ENCODE results near the gene SAMD4B. TPM values are rescaled to one million over a fixed set of nuclear protein-coding genes. Genes with fewer than 3 reads are reported as not detected.
A peak's percentile ranks its signal among the peaks of the same experiment; 100 is the strongest.

The SAMD4B gene
- total RNA-seq, 3 donors from 2014 or later (not counting 1 experiment from before 2014, with no cell fraction given) = 67.8 to 80.8 (median 78.9) TPM

DNA sequence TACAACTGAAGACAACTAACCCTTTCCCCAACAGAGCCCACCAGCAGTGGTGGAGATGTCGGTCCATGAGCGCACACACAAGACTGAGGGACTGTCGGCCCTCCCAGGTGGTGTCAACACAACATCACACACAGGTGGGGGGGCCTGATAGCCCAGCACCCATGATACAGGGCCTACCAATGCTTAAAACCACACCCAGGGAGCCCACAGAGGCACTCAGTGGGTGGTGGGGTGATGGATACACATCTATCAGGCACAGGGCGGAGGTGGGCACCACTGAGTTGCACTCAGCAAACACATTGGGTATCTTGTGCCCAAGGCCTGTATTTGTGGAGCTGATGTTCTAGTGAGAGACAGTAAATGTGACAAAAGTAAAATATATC is 57.4 kb downstream of the SAMD4B start:
- intact Hi-C loops (cut with micrococcal nuclease) = loop anchor here (5.0 kb wide), 1 partner anchor 83 kb away; the partner anchor contains the start of gene TIMM50
- no peak overlapping the region for H3K4me3 ChIP-seq (ENCODE audit: low read length)
- TF ChIP-seq, protein P1, sequence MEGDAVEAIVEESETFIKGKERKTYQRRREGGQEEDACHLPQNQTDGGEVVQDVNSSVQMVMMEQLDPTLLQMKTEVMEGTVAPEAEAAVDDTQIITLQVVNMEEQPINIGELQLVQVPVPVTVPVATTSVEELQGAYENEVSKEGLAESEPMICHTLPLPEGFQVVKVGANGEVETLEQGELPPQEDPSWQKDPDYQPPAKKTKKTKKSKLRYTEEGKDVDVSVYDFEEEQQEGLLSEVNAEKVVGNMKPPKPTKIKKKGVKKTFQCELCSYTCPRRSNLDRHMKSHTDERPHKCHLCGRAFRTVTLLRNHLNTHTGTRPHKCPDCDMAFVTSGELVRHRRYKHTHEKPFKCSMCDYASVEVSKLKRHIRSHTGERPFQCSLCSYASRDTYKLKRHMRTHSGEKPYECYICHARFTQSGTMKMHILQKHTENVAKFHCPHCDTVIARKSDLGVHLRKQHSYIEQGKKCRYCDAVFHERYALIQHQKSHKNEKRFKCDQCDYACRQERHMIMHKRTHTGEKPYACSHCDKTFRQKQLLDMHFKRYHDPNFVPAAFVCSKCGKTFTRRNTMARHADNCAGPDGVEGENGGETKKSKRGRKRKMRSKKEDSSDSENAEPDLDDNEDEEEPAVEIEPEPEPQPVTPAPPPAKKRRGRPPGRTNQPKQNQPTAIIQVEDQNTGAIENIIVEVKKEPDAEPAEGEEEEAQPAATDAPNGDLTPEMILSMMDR (IDR thresholded peaks at IDR 0.05) = no peak
- Mint-ChIP-seq H3K36me3 (no peaks in the 10 kb centered on the region), H3K27me3 (ENCODE audit: low read depth in 2 of 2) (no peaks in the 10 kb centered on the region), H3K4me1 (peaks cover 52 to 65% of the 10 kb centered on the region in 2 donors), H3K27ac (peak overlapping the region; percentile 96 to 97), H3K4me3 (peak overlapping the region; percentile 25), H3K9me3 (no peaks in the 10 kb centered on the region)
- DNase-seq (no peak), ATAC-seq (no peak)
- H3K9me3 ChIP-seq (ENCODE audit: control insufficient read depth, insufficient read depth, low read length) = no peaks in the 10 kb centered on the region
- 94% methylated on average over 4 of the region's 4 CpGs for WGBS (ENCODE audit: insufficient coverage)
- peaks cover 17% of the 10 kb centered on the region for H3K36me3 ChIP-seq (ENCODE audit: control insufficient read depth, insufficient read depth, low read length)
- H3K27ac ChIP-seq (ENCODE audit: low read length) = peak overlapping the region; percentile 54
- no peaks in the 10 kb centered on the region for H3K27me3 ChIP-seq (ENCODE audit: control insufficient read depth, insufficient read depth, low read length)
- peaks cover 76% of the 10 kb centered on the region for H3K4me1 ChIP-seq (ENCODE audit: control insufficient read depth, insufficient read depth, low read length)

DNA sequence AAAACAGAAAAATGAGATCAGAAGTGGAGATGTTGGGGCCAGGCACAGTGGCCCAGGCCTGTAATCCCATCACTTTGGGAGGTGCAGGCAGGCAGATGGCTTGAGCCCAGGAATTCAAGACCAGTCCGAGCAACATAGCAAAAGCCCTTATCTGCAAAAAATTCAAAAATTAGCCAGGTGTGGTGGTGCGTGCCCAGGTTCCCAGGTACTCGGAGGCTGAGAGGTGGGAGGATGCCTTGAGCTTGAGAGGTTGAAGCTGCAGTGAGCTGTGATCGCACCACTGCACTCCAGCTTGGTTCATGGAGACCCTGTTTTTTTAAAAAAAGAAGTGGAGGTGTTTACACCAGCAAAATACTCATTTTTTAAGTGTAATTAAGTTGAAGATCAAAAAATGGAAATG is 57.8 kb downstream of the SAMD4B start:
- DNase-seq = no peak
- peak overlapping the region; percentile 54 for H3K27ac ChIP-seq (ENCODE audit: low read length)

DNA sequence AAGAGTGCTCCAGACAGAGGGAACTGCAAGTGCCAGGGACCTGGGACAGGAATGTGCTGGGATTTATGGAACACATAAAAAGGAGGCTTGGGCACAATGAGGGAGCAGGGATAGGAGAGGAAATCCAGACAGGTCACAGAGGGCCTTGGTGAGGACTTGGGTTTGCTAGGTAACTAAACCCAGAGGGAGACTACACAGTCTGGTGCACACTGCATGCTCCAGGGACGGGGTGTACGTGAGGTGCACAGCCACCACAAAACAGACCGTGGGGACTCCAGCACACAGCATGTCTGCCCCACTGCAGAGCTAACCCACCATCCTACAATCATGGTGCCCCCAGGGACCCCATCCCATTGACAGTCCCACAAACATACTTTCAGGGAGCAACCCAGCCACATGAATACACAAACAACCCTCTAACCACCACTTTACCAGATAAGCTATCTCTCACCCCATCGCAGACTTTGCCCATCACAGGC is 58.9 kb downstream of the SAMD4B start:
- TF ChIP-seq, protein P1 (IDR thresholded peaks at IDR 0.05) = no peak
- WGBS (ENCODE audit: insufficient coverage) = 5% methylated on average over 4 of the region's 4 CpGs
- H3K9me3 ChIP-seq (ENCODE audit: control insufficient read depth, insufficient read depth, low read length) = no peaks in the 10 kb centered on the region
- H3K27ac ChIP-seq (ENCODE audit: low read length) = peak overlapping the region; percentile 95
- Mint-ChIP-seq H3K9me3 (no peaks in the 10 kb centered on the region), H3K27me3 (ENCODE audit: low read depth in 2 of 2) (no peaks in the 10 kb centered on the region), H3K4me3 (peak overlapping the region; percentile 94), H3K36me3 (no peaks in the 10 kb centered on the region), H3K27ac (peak overlapping the region; percentile 96 to 97), H3K4me1 (peaks cover 54 to 73% of the 10 kb centered on the region in 2 donors)
- ATAC-seq (peak in 1 of 3 donors; percentile 2), DNase-seq (no peak)
- no peaks in the 10 kb centered on the region for H3K27me3 ChIP-seq (ENCODE audit: control insufficient read depth, insufficient read depth, low read length)
- peaks cover 8% of the 10 kb centered on the region for H3K36me3 ChIP-seq (ENCODE audit: control insufficient read depth, insufficient read depth, low read length)
- H3K4me3 ChIP-seq (ENCODE audit: low read length) = no peak overlapping the region
- H3K4me1 ChIP-seq (ENCODE audit: control insufficient read depth, insufficient read depth, low read length) = peaks cover 90% of the 10 kb centered on the region
- intact Hi-C loops (cut with micrococcal nuclease) = loop anchor here (1.0 kb wide), 1 partner anchor 11 kb away; the partner anchor contains the start of gene PLEKHG2

More for the DNA sequence above, 57.8 kb downstream of the SAMD4B start:
- no peak overlapping the region for H3K4me3 ChIP-seq (ENCODE audit: low read length)
- Mint-ChIP-seq H3K9me3 (no peaks in the 10 kb centered on the region), H3K4me1 (peaks cover 52 to 67% of the 10 kb centered on the region in 2 donors), H3K27me3 (ENCODE audit: low read depth in 2 of 2) (no peaks in the 10 kb centered on the region), H3K36me3 (no peaks in the 10 kb centered on the region), H3K4me3 (peak overlapping the region; percentile 25), H3K27ac (peak overlapping the region; percentile 96 to 97)
- no peaks in the 10 kb centered on the region for H3K9me3 ChIP-seq (ENCODE audit: control insufficient read depth, insufficient read depth, low read length)
- ATAC-seq = no peak
- peaks cover 80% of the 10 kb centered on the region for H3K4me1 ChIP-seq (ENCODE audit: control insufficient read depth, insufficient read depth, low read length)
- no peaks in the 10 kb centered on the region for H3K27me3 ChIP-seq (ENCODE audit: control insufficient read depth, insufficient read depth, low read length)
- intact Hi-C loops (cut with micrococcal nuclease) = no loop called here
- 90% methylated on average over 4 of the region's 4 CpGs for WGBS (ENCODE audit: insufficient coverage)
- TF ChIP-seq, protein P1 (IDR thresholded peaks at IDR 0.05) = no peak
- H3K36me3 ChIP-seq (ENCODE audit: control insufficient read depth, insufficient read depth, low read length) = peaks cover 15% of the 10 kb centered on the region
